NT2/D1 (cell line): ENCODE measurements around the gene OAS1.

ENCODE experiments used
- SUZ12 ChIP-seq: IDR thresholded peaks from 2 replicates; pipeline ENCODE4 v1.6.1; 2011; ENCODE audit not compliant: insufficient read length, insufficient read depth; ENCODE audit errors: extremely low read depth
- YY1 ChIP-seq: IDR thresholded peaks from 2 replicates; pipeline ENCODE4 v1.6.1; 2011; ENCODE audit not compliant: insufficient read length, insufficient read depth

- TF ChIP-seq SUZ12, result no peak
- TF ChIP-seq YY1, result no peak
Observed at GRCh38 chr12:112967306-112967705, 60.5 kb downstream of the OAS1 start.
